ENCODE measurements around the gene NNMT. TPM values are rescaled to one million over a fixed set of nuclear protein-coding genes. Genes with fewer than 3 reads are reported as not detected.

NNMT gene
- total RNA-seq, 1 donor from 2014 or later, result 0.82 TPM

DNA sequence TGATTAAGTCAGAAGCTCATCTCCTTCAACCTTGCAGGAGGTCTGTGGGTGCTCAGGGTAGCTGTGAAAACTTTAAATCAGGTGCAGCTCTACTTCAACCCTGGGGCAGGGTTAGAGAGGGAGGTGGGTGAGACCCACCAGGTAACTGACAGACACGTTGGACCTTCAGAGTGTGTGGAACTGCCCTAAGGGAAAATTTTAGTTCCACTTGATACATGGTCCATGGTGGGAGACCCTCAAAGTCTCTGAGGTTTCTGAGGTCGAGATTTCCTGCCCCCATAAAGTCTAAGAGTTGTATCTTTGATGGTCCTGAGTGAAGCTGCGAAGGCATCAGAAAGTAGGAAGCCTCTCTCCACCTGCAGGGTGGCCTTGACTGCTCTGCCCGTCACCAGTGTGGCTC, 23.9 kb upstream of the NNMT start:
- H3K4me3 Mint-ChIP-seq, result no peak overlapping the region
- no peaks in the 10 kb centered on the region for H3K4me1 Mint-ChIP-seq
- TF ChIP-seq CTCF (conservative IDR thresholded peaks at IDR 0.05), result no peak
- no peak overlapping the region for H3K27ac Mint-ChIP-seq (ENCODE audit: unreplicated experiment)
- DNase-seq (ENCODE audit: low read depth, low spot score), result no peak
- peaks cover 11% of the 10 kb centered on the region for H3K27me3 Mint-ChIP-seq (ENCODE audit: low read depth)
- H3K9me3 Mint-ChIP-seq, result no peaks in the 10 kb centered on the region
- H3K36me3 Mint-ChIP-seq (ENCODE audit: low read depth), result no peaks in the 10 kb centered on the region

DNA sequence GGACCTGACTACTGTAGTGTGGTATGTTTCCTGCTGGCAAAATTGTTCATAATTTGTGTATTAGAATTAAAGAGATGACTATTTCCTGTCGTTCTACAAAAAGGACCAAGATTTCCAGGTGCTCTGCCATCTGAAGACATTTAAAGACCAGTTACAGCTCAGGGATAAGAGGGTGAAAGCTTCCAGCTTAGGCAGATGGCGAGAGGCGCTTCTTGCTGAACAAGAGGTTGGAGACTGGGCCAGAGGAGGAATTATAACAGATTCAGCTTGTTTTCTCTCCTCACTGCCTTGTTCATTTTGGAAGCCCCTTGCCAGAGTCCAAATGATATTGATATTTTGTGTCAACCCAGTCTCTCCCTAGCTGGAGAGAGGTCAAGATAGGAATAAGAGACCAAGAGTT, 23.1 kb upstream of the NNMT start:
- H3K4me3 Mint-ChIP-seq, result no peak overlapping the region
- no peaks in the 10 kb centered on the region for H3K4me1 Mint-ChIP-seq
- no peaks in the 10 kb centered on the region for H3K36me3 Mint-ChIP-seq (ENCODE audit: low read depth)
- TF ChIP-seq CTCF (conservative IDR thresholded peaks at IDR 0.05), result no peak
- no peak overlapping the region for H3K27ac Mint-ChIP-seq (ENCODE audit: unreplicated experiment)
- no peaks in the 10 kb centered on the region for H3K9me3 Mint-ChIP-seq
- no peak for DNase-seq (ENCODE audit: low read depth, low spot score)
- peaks cover 14% of the 10 kb centered on the region for H3K27me3 Mint-ChIP-seq (ENCODE audit: low read depth)

- Mint-ChIP-seq H3K4me3 (no peak overlapping the region), H3K27ac (ENCODE audit: unreplicated experiment) (no peak overlapping the region), H3K27me3 (ENCODE audit: low read depth) (peaks cover 17% of the 10 kb centered on the region), H3K4me1 (no peaks in the 10 kb centered on the region), H3K36me3 (ENCODE audit: low read depth) (no peaks in the 10 kb centered on the region), H3K9me3 (no peaks in the 10 kb centered on the region)
- no peak for TF ChIP-seq CTCF (conservative IDR thresholded peaks at IDR 0.05)
- no peak for DNase-seq (ENCODE audit: low read depth, low spot score)
These were observed 22.1 kb upstream of the NNMT start for GRCh38 chr11:114273890-114274635.

- no peaks in the 10 kb centered on the region for H3K4me1 Mint-ChIP-seq
- H3K36me3 Mint-ChIP-seq (ENCODE audit: low read depth), result no peaks in the 10 kb centered on the region
- no peak for TF ChIP-seq CTCF (conservative IDR thresholded peaks at IDR 0.05)
- peaks cover 17% of the 10 kb centered on the region for H3K27me3 Mint-ChIP-seq (ENCODE audit: low read depth)
- no peaks in the 10 kb centered on the region for H3K9me3 Mint-ChIP-seq
- H3K4me3 Mint-ChIP-seq, result no peak overlapping the region
- no peak overlapping the region for H3K27ac Mint-ChIP-seq (ENCODE audit: unreplicated experiment)
- no peak for DNase-seq (ENCODE audit: low read depth, low spot score)
These were observed 21.6 kb upstream of the NNMT start for GRCh38 chr11:114274637-114275036.

DNA sequence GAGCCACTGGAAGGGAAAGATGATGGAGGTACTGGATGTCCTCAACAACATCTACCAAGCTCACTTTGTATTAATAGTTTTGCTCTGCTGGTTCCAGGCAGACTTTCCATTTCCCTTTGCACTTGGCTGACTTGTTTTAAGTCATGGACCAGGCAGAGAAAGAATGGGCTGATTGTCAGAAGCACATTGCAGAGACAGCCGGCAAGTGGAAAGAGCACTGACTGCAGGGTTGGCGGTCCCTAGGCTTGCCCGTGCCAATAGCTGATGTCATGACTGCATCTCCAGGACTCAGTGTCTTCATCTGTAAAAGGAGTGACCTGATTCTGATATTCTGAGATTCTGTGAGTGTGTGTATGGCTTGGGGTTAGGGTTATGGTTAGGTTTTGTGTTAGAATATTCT, 20.9 kb upstream of the NNMT start:
- no peak for DNase-seq (ENCODE audit: low read depth, low spot score)
- Mint-ChIP-seq H3K4me1 (no peaks in the 10 kb centered on the region), H3K9me3 (no peaks in the 10 kb centered on the region), H3K4me3 (no peak overlapping the region), H3K27ac (ENCODE audit: unreplicated experiment) (no peak overlapping the region), H3K27me3 (ENCODE audit: low read depth) (peaks cover 17% of the 10 kb centered on the region), H3K36me3 (ENCODE audit: low read depth) (no peaks in the 10 kb centered on the region)
- no peak for TF ChIP-seq CTCF (conservative IDR thresholded peaks at IDR 0.05)

Data from neural crest cell (in vitro differentiated cells).